GM21390 (cell line): ENCODE data around the gene PPP1R12C.
"Not testable (repeated sequence)": the region's sequence is repeated elsewhere in the genome, so short reads cannot be mapped to it uniquely, and the experiment has no call there.

ENCODE experiments used
- ATAC-seq: cut with Tn5 transposase; IDR thresholded peaks from one replicate; pipeline ENCODE4 v1.9.1; 2021; ENCODE audit not compliant: unreplicated experiment

PPP1R12C gene

DNA sequence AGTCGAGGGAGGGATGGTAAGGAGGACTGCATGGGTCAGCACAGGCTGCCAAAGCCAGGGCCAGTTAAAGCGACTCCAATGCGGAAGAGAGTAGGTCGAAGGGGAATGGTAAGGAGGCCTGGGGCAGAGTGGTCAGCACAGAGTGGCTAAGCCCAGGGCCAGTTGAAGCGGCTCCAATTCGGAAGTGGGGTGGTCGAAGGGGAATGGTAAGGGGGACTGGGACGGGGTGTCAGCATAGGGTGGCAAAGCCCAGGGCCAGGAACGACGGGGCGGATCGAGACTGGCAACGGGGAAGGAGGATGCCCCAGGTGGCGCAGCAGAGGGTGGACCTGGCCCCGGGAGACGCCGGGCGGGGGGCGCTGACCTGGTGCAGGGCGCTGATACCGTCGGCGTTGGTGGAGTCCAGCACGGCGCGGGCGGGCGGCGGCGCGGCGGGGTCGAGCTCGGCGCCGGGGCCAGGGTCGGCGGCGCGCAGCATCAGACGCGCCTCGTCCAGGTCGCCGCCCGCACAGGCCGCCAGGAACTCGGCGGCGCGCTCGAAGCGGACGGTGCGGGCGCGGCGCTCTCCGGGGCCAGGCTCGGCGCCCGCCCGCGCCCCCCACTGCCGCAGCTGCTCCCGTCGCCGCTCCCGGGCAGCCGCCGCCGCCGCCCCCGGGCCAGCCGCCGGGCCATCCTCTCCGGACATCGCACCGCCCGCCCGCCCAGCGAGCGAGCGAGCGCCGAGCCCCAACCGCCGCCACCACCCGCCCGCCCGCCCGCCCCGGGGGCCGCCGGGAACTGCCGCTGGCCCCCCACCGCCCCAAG lies at the start of gene PPP1R12C:
Gene PPP1R12C (minus strand): TSS at position 779 of the 804 bp plus-strand sequence. CDS start 94 bp downstream, at position 685.
- peak; percentile 10 for ATAC-seq

DNA sequence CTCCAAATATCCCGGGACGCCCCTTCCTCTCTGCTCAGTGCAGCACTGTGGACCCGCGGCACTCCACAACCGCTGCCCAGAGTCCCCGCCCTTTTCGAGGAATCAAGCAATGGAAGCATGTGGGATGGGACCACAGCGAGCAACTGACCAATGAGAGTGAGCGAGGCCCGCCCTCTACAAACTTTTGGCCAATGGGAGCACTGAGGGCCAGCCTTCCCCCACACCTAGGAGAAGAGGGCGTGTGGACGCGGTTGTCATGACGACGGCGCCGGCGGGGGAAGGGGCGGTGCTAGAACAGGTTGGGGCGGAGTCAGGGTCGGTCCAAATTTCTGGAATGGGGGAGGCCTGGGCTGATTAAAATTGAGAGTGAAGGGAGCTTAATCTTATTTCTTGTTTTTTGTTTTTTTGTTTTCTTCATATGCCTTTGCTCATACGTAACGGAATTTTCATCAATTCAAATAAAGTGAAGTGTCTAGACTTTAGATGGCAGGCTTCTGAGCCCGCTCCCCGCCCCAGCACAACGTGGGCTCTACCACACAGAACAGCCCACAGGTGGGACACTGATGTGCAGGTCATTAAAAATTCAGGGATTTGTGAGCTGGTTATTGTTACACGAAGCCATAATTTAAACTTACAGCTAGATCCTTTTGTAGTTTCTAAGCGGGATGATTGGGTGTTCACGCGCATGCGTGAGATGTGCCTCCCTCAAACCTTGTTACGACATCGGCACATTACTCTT lies 49.3 kb upstream of the PPP1R12C start, which contains the start of gene DNAAF3:
Gene DNAAF3 (minus strand): TSS at position 84 of the 739 bp plus-strand sequence. CDS start 200 bp downstream, outside the sequence.
- ATAC-seq: peak; percentile 83

- ATAC-seq: no peak
Observed at GRCh38 chr19:55165952-55166529, 48.6 kb upstream of the PPP1R12C start.

DNA sequence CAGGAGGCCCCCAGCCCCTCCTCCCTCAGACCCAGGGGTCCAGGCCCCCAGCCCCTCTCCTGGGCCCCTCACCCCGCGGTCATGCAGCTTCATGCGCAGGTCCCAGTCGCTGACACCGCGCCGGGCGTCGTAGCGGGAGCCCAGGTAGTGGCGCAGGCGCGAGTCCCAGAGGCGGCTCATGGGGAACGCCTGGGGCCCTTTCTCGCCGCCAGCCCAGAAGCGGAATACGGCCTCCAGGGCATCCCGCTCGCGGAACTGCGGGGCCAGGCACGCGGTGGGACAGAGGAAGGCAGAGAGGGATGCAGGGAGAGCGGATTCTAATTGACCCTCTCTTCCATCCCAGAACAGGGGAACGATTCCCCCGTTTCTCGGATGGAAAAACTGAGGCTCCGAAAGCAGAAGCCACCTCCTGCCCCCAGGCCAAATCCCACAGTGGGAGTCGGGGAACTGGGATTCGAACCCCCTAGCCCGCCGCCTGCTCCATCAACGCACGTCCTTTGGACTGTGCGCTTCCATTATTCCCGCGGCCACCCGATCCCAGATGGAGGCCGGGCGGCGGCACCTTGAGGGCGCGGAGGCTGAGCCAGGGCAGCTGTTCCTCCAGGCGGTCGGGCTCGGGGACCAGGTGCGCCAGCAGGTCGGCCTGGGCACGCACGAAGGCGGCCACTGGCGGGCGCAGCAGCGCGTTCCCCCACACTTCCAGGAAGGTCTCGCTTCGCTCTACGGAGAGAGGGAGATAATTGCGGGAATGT lies 44.3 kb upstream of the PPP1R12C start:
- ATAC-seq: no peak

DNA sequence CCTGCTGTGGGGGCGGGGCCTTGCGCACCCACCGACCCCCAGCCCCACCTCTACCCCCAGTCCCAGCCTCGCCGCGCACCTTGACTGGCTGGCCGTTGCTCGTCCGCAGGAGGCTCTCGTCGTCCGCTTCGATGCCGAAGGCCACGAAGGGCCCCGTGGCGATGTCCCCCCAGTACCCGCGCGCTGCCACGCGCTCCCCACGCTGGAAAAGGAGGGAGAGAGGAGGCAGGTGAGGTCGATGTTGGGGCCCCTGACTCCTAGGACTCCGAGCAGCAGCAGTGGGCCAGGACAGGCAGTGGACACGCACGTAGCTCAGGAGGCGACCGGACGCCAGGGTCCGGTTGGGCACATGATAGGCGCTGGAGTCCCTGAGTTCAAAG lies 43.5 kb upstream of the PPP1R12C start:
- ATAC-seq: no peak

- peak; percentile 66 for ATAC-seq
Observed at GRCh38 chr19:55160128-55160985, 42.9 kb upstream of the PPP1R12C start.

DNA sequence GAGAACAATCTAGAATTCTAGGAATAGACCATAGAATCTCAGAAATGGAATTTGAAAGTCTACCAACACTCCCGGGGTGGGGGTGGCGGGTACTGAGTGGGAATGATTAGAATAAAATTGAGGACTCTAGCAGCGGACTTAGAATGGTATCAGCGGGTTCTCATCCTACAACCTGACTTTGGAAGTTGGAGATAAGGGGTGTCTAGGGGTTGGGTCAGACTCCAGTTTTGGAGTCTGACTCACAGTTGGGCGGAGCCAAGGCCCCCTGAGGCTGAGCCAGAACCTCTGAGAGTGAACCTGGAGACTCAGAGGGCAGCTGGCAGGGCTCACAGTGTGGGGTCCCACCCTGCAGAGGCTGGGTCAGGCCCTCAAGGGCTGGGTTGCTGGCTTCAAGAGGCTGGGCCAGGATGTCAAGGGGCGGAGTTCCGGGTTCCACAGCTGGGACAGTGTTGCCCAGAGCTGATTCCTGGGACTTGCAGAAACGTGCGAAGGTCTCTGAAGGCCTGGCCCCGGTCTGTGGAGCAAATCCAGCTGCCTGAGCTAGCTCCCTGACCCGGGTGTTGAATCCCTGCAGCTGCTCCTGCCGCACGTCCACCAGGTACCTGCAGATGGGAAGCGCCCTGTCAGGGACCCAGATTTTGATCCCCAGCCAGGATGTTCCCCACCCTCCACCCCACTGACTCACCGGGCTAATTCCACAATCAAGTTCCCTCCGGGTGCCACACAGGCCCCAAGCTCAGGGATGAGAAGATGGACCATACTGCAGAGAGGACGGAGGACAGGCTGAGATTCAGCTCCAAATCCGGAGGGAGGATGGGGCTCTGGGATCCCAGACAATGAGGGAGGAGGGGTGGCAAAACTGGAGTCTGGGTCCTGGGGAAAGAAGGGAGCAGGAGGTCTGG lies 41.7 kb upstream of the PPP1R12C start:
- no peak for ATAC-seq

- ATAC-seq: no peak
Observed at GRCh38 chr19:55158423-55158822, 41.0 kb upstream of the PPP1R12C start.

GRCh38 chr19:55157064-55157908 lies 39.8 kb upstream of the PPP1R12C start, which contains the start of gene TNNI3:
TNNI3 (minus strand) TSS chr19:55157732; CDS start chr19:55157589, 143 bp downstream.
- no peak for ATAC-seq

- ATAC-seq: no peak
Observed at GRCh38 chr19:55156202-55157063, 39.0 kb upstream of the PPP1R12C start.

DNA sequence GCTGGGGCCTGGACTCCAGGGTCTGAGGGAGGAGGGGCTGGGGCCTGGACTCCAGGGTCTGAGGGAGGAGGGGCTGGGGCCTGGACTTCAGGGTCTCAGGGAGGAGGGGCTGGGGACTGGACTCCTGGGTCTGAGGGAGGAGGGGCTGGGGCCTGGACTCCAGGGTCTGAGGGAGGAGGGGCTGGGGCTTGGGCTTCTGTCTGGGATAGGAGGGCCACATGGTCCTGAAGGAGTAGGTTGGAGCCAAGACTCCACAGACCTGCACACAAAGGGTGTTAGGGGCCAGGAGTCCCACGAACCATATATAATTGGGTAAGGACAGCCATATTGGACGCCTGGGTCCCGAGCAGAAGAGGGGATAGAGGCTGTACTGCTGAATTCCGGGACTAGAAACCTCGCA lies 38.3 kb upstream of the PPP1R12C start:
- ATAC-seq: not testable (repeated sequence)

GRCh38 chr19:55153652-55154264 lies 36.3 kb upstream of the PPP1R12C start:
- ATAC-seq: no peak

GRCh38 chr19:55152017-55152416 lies 34.6 kb upstream of the PPP1R12C start:
- no peak for ATAC-seq

DNA sequence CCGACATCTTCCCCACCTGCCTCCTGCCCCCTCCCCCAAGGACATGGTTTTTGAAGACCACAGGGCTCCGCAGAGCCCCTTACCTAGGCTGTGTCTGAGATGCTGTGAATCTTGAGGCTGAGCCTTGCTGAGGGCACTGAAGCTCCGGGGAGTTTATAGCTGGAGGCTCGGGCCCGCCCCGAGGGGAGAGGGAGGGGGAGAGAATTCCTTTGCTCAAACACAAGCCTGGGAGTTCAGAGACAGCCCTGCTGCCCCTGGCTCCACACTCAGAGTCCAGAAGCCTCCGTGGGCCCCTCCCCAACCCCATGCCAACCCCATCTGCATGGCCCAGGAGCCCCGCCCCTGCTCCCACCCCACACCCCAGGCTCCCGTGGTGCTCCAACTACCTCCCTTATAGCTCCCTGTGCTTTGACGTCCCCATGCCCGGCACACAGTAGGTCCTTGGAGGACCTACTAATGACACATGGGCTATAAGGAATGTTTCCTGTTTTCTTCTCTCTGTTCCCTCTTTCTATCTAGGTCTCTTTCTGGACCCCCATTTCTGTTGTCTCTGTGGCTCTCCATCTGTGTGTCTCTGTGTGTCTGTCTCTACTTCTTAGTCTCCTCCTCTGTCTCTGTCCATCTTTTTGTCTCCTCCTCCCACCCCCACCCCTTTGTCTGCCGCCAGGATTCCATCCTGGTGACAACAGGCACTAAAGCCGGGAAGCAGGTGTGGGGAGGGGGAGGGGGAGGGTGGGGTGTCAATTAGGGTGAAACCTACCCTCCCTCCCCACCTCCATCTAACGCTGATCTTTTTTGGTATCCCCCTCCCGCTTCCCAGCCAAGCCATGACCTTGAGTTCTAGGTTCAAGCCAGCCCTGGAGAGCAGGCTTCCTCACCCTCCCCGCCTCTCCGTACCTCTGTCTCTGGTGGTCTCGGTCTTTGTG lies 31.9 kb upstream of the PPP1R12C start, which contains the start of gene TNNT1:
Gene TNNT1 (minus strand): TSS at position 129 of the 926 bp plus-strand sequence. CDS start 2,049 bp downstream, outside the sequence.
- ATAC-seq: no peak

- no peak for ATAC-seq
Observed at GRCh38 chr19:55147545-55148251, 30.3 kb upstream of the PPP1R12C start.
